GM19397 (cell line): ENCODE data around the gene TTC33.

Source experiments
- ATAC-seq: cut with Tn5 transposase; IDR thresholded peaks from one replicate; pipeline ENCODE4 v1.9.1; 2021; ENCODE audit warnings: mild to moderate bottlenecking, moderate library complexity; ENCODE audit not compliant: unreplicated experiment

The TTC33 gene

DNA sequence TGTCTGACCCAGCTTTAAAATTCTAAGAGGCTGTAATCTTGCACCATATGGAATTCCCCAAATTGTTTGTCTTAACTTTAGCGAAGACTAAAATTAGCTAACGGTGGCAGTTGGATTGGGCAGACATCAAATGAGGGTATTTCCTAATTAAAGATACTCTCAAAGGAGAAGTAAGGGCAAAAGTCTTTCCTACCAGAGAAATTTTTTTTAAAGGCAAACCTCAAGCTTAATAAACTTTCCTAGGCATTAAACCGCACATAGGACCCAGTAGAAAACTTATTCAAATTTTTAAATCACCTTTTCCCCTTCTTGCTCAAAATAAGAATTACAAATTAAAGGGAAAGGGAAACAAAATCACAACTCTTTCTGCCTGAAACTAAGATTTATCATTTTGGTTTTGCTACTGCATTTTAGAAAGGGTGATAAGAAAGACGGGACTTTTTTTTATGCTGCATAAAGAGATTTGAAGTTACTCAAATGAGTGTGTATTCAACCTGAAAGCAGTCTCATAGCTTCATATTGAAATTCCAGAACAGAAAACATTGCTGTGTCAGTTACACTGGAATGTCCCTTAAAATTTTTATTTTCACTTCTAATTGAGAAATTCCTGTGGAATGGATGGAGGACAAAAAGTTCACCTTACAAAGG, 265.2 kb downstream of the TTC33 start:
- peak; percentile 34 for ATAC-seq

DNA sequence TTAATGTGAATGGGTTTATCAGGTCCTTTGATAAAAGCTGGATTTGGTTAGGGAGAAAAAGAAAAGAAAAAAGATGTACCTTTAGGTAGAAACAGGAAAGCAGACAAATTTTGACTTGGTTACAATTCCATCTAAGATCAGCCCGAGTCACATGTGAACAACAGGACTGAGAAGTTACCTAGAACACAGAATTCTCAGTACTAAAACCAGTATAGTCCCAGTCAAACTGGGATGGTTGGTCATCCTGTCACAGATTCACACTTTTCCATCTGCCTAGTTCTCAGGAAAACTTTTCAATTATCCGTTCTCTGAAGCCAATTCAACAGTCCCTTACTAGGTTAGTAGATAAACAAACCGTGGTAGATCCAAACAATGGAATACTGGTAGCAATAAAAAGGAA, 266.3 kb downstream of the TTC33 start:
- no peak for ATAC-seq

DNA sequence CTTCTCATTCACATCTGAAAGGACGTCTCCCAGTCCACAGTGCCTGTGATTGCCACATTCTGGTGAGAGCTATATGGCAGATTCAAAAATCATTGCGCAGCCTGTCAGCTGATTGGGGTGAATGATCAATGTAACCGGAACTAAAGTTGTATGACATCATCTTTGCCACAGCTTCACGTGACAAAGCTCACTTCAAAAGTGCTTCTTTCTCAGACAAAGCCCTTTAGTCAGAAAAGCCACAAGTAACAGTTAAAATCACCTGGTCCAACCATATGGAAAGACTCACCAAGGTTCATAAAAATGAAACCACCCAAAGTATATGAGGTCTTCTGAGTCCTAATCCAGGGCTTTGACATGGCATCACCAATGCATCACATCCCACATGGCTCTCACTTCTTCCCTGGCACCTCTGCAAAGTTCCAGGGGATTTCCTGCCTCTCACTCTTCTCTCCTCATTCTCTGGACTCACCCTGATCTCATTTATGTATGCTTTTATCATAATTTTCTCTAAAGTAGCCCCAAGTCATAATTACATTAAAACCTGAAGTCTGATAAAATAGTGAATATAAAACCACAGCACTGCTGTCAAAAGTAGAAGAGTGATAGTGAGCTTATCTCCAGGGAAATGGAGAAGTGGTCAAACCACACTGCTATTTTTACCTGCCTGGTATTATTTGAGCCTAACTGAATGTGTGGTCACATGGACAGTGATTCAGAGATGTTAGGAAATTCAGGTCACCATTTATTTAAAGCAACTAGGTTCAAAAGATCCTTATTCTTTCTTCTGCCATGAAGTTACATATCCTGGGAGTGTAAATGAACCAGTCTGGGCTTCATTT, 269.1 kb downstream of the TTC33 start:
- ATAC-seq = peak; percentile 48

DNA sequence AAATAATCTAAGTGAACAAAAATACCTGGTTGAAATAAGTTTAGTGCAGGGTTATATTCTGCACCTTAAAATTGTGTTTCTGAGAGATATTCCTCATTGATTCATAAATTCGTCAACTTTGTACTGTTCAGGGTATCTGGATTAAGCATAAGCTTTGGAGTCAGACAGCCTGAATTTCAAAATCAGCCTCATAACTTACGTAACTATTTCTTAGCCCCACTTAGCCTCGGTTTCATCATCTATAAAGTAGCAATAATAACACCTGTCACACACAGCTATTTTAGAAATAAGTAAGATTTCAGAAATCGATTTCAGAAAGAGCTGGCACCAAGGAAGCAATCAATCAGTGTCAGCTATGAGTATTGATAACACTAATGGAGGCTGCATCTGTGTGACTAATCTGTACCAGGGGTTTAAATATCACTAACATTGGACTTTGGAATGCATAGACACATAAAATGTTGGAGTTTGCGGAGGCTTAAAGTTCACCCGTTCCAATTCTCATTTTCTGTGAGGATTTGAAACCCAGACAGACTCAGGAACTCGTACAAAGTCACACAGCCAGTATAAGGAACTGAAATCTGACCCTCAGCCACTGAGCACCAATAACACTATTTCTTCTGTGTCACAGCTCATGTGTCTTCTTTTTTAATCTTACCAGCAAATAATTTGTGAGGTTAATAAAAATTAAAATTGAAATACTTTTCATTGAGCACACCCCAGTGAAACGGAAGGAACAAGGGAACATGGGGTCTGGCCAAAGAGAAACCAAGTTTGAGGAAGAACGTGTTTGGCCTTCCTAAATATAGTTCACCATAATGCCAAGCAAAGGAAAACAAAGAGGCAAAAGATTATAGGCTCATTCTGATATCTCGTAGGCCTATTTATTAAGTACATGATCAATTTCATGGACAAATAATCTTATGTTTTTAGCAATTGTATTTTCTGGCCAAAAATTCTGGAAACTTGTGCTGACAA, 270.5 kb downstream of the TTC33 start:
- peak; percentile 52 for ATAC-seq

DNA sequence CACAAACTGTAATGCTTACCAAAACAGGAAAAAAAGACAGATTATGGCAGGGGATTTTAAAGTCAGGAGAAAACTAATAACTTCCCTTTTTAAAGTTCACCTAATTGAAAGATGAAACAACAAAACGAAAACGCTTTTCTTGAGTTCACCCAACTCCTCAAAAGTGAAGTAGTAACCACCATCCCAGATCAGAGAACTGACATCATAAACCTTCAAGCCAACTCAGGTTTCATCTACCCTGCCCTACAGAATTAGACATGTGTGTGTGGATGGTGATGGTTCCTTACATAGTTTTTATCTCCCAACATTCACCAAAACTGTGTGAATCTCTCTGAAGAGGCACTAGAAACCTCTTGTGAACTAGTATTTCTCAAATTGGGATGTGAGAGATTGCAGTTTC, 271.3 kb downstream of the TTC33 start:
- no peak for ATAC-seq

DNA sequence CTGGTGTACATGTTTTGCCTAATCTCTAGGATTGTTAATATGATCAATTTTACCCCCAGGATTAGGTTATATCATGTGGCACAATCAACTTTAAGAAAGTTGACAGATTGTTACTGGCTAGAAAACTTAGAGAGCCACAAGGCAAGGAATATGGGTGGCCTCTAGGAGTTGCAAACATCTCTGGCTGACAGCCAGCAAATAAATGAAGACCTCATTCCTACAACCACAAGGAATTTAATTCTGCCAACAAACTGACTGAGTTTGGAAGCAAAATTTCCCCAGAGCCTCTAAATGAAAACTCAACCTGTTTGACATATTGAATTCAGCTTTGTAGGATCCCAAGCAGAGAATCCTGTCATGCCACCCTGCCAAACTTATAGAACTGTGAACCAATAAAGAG, 272.4 kb downstream of the TTC33 start:
- no peak for ATAC-seq

DNA sequence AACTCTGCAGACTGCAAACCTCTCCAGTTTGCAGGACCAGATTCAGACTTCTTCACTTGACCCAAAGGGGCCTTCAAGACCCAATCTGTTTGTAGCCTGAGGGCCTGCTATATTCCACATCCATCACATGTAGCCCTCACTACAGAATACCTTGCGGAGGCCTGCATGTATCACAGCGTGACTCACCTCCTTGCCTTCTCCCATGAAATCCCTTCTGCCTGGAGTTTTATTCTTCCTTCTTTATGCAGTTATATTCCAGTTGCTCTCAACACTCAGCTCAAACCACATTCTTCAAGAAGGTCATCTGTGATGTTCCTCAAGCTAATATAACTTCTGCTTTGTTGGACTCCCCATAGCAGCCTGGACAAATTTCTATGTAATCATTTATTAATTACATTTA, 274.5 kb downstream of the TTC33 start:
- no peak for ATAC-seq

DNA sequence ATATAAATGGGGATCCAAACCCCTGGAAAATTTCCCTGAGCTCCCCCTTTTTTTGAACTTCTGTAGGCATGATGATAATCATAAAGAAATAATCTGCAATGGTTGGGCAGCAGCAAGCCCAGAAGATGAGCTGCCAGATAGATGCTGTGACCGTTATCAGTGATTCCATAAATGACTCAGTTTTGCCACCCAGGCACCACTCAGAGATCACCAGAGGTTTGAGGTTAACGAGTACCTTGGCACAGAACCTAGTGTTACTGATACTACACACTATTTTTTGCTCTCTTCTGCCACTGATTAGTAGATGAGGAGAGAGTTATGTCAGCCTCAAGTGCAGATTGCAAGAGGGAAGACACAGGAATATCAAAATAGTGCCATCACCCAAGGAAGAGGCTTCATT, 275.4 kb downstream of the TTC33 start:
- ATAC-seq = no peak

DNA sequence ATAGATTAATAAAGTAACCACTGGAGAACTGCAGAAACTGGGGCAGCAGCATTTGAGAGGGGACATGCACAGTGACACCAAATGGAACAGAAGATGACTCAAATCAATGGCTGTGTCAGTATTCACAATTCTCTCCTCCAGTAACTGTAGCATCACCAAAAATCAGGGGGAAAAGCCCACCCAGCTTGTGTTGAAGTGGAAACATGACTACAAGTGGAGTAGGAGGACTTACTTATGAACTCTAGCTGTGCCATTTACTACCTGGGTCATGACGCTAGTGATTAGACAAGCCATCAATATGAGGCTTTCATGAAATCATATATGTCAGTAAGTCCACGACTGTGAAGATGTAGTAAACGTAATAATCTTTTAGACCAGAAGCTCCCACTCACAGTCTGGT, 275.8 kb downstream of the TTC33 start:
- no peak for ATAC-seq

DNA sequence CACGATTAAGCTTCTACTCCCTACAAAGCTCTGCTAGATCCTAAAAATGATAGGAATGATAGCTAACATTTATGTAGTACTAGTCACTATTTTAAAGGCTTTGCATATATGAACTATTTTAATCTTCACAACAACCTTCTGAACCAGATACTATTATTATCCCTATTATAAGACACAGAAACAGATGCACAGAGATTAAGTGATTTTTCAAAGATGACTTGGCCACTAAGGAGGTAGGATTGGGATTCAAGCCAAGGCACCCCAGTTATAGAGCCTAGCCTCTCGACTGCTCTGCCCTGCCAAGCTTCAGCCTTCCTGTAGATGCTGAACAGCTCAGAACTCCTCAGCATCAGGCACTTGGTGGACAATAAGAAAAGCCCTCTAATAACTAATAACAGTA, 277.0 kb downstream of the TTC33 start:
- ATAC-seq = no peak

DNA sequence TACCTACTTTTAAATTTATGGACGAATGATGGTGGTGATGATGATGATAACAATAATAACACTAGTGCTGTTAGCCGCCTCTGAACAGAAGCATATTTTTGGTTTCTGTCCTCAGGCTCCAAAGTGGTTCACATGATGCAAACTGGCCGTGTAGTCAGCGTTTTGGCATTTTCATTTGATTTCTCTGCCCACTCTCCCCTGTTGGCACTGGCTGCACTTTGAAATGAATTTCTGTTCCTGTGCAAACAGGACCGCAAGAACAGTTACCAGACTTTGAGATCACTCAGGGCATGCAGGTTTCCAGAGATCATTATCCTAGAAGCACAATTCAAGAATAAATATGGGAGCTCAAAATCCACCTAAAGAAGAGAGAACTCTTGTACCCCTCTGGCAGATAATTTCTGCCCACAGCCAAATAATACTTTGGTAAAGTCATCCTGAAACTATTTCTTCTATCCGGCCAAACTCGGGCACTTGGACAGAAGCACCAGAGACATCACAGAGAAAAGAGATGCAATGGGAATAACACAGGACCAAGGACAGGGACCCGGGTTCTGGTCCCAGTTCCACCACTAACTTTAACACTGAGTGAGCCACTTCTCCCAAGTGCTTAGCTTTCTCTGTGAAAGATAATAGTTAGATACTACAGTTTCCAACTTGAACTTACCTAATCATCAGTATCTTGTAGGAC, 277.8 kb downstream of the TTC33 start:
- no peak for ATAC-seq

DNA sequence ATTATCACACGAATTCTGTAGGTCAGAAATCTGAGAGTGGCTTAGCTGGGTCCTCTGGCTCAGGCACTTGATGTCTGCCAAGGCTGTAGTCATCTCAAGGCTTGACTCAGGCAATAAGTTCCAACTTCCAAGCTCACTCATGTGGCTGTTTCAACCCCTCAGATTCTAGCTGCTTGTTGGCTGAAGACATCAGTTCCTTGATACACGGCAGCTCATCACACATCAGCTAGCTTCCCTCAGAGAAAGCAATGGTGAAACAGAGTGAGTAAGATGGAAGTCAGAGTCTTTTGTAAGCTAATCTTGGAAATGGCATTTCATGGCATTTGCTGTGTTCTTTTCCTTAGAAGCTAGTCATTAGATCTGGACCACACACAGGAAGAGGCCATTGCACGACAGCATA, 280.2 kb downstream of the TTC33 start:
- no peak for ATAC-seq

DNA sequence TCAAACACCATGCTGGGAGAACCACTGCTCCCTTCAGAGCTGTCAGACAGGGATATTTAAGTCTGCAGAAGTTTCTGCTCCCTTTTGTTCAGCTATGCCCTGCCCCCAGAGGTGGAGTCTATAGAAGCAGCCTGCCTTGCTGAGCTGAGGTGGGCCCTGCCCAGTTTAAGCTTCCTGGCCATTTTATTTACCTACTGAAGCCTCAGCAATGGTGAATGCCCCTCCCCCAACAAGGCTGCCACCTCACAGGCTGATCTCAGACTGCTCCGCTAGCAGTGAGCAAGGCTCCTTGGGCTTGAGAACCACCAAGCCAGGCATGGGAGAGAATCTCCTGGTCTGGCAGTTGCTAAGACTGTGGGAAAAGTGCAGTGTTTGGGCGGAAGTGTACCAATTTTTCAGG, 281.5 kb downstream of the TTC33 start:
- ATAC-seq = no peak

DNA sequence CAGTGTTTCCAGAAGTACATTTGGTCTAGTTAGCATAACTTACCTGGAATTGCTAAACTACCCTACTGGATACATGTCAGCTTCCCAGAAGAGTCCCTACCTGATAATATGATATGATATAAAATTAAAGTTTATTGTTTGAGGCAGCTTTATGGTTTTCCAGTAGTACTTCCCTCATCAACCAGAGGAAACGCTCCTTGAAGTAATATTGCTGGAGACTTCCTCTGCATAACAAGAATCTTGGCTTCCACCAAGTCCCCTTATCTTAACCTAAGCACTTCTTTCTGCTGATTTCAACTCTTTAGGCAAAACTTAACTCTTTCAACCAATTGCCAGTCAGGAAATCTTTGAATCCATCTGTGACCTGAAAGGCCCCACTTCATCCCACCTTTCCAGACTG, 290.3 kb downstream of the TTC33 start:
- no peak for ATAC-seq

DNA sequence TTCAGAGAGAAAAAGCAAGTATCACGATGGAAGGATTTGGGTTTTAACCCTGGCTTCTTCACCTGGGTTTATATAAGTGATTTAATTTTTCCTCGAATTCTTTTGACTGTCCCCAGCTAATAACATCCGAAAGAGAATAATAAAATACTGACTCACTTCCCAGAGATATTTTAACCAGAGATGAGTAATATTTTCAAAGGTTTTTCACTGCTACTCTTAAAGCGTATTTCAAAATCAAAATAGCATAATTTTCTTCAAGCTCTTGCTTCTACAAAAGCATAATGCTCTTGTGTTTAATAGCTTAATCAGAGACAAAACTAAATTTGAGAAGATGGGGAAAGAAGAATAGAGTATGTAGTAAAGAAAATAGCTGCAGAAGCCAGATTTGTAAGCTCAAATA, 291.2 kb downstream of the TTC33 start:
- ATAC-seq = no peak
